ENCODE results near the gene NOP14. TPM values are rescaled to one million over a fixed set of nuclear protein-coding genes. Genes with fewer than 3 reads are reported as not detected.

The NOP14 gene
- total RNA-seq, 1 experiment from 2014 or later: 32.5 TPM

Other genes with a start within 250 kb of the NOP14 start
- 32.5 and 78.0 TPM in 2 replicates for gene TNIP2, start 207.1 kb downstream of the NOP14 start, total RNA-seq (2014; rRNA removed; shearing (Covaris generic); ENCODE audit: low replicate concordance)
- gene SH3BP2, start 170.3 kb downstream of the NOP14 start, total RNA-seq (2014; rRNA removed; shearing (Covaris generic); ENCODE audit: low replicate concordance): 9.0 and 9.6 TPM in 2 replicates
- 62.5 and 77.3 TPM in 2 replicates for gene ADD1, start 119.6 kb downstream of the NOP14 start, total RNA-seq (2014; rRNA removed; shearing (Covaris generic); ENCODE audit: low replicate concordance)
- 2.6 and 3.7 TPM in 2 replicates for gene GRK4, start 165 bp upstream of the NOP14 start, total RNA-seq (2014; rRNA removed; shearing (Covaris generic); ENCODE audit: low replicate concordance)
- gene HTT-AS, start 111.1 kb upstream of the NOP14 start, total RNA-seq (2014; rRNA removed; shearing (Covaris generic); ENCODE audit: low replicate concordance): not detected in 2 replicates
- gene HTT, start 111.3 kb upstream of the NOP14 start, total RNA-seq (2014; rRNA removed; shearing (Covaris generic); ENCODE audit: low replicate concordance): 6.4 and 8.1 TPM in 2 replicates